ENCODE data around the gene COG5. TPM values are rescaled to one million over a fixed set of nuclear protein-coding genes. Genes with fewer than 3 reads are reported as not detected.
A peak's percentile ranks its signal among the peaks of the same experiment; 100 is the strongest.

Gene COG5
- total RNA-seq, result 79.4 TPM
- 15.4 TPM for polyA plus RNA-seq

- no peaks in the 10 kb centered on the region for H3K36me3 ChIP-seq (ENCODE audit: insufficient read depth)
- under 1% methylated on average over 55 of the region's 55 CpGs for WGBS
- peak within 1 kb of the TSS; percentile 98 for H3K27ac ChIP-seq (ENCODE audit: low read depth)
- H3K4me1 ChIP-seq (ENCODE audit: insufficient read depth), result no peaks in the 10 kb centered on the region
- peak within 1 kb of the TSS; percentile 100 for H3K4me3 ChIP-seq (ENCODE audit: low read depth, low read length)
- peak; percentile 57 for DNase-seq (ENCODE audit: extremely low spot score)
These were observed at the start of gene COG5, which contains the start of gene DUS4L for GRCh38 chr7:107563775-107564552. COG5 (minus strand) TSS chr7:107563920; CDS start chr7:107563896, 24 bp downstream. DUS4L (plus strand) TSS chr7:107563971; CDS start chr7:107567071, 3,100 bp downstream.

- H3K27ac ChIP-seq (ENCODE audit: low read depth), result no peak overlapping the region
- no peak for DNase-seq (ENCODE audit: extremely low spot score)
- no peaks in the 10 kb centered on the region for H3K4me1 ChIP-seq (ENCODE audit: insufficient read depth)
- H3K36me3 ChIP-seq (ENCODE audit: insufficient read depth), result peaks cover 4% of the 10 kb centered on the region
- WGBS, result 79% methylated on average over 1 of the region's 1 CpG
- H3K4me3 ChIP-seq (ENCODE audit: low read depth, low read length), result no peak overlapping the region
These were observed 49.7 kb upstream of the COG5 start for GRCh38 chr7:107613439-107613838.

- no peak overlapping the region for H3K27ac ChIP-seq (ENCODE audit: low read depth)
- DNase-seq (ENCODE audit: extremely low spot score), result peak; percentile 56
- H3K36me3 ChIP-seq (ENCODE audit: insufficient read depth), result peaks cover 4% of the 10 kb centered on the region
- 50% methylated on average over 1 of the region's 1 CpG for WGBS
- no peaks in the 10 kb centered on the region for H3K4me1 ChIP-seq (ENCODE audit: insufficient read depth)
- H3K4me3 ChIP-seq (ENCODE audit: low read depth, low read length), result no peak overlapping the region
These were observed 46.6 kb upstream of the COG5 start for GRCh38 chr7:107610323-107610722.

GRCh38 chr7:107609811-107610261 lies 46.1 kb upstream of the COG5 start:
- H3K4me3 ChIP-seq (ENCODE audit: low read depth, low read length), result no peak overlapping the region
- H3K36me3 ChIP-seq (ENCODE audit: insufficient read depth), result peaks cover 4% of the 10 kb centered on the region
- no peak overlapping the region for H3K27ac ChIP-seq (ENCODE audit: low read depth)
- H3K4me1 ChIP-seq (ENCODE audit: insufficient read depth), result no peaks in the 10 kb centered on the region
- 22% methylated on average over 4 of the region's 4 CpGs for WGBS
- peak; percentile 59 for DNase-seq (ENCODE audit: extremely low spot score)

- H3K27ac ChIP-seq (ENCODE audit: low read depth), result no peak overlapping the region
- no peak for DNase-seq (ENCODE audit: extremely low spot score)
- no peak overlapping the region for H3K4me3 ChIP-seq (ENCODE audit: low read depth, low read length)
- H3K36me3 ChIP-seq (ENCODE audit: insufficient read depth), result no peaks in the 10 kb centered on the region
- no peaks in the 10 kb centered on the region for H3K4me1 ChIP-seq (ENCODE audit: insufficient read depth)
- WGBS, result 93% methylated on average over 1 of the region's 1 CpG
These were observed 42.6 kb upstream of the COG5 start for GRCh38 chr7:107606303-107606702.

GRCh38 chr7:107605218-107605815 lies 41.6 kb upstream of the COG5 start:
- no peak overlapping the region for H3K27ac ChIP-seq (ENCODE audit: low read depth)
- H3K4me3 ChIP-seq (ENCODE audit: low read depth, low read length), result no peak overlapping the region
- WGBS, result 88% methylated on average over 3 of the region's 3 CpGs
- DNase-seq (ENCODE audit: extremely low spot score), result no peak
- no peaks in the 10 kb centered on the region for H3K36me3 ChIP-seq (ENCODE audit: insufficient read depth)
- no peaks in the 10 kb centered on the region for H3K4me1 ChIP-seq (ENCODE audit: insufficient read depth)

- Histone ChIP-seq H3K36me3 (ENCODE audit: insufficient read depth) (no peaks in the 10 kb centered on the region), H3K4me1 (ENCODE audit: insufficient read depth) (no peaks in the 10 kb centered on the region), H3K27ac (ENCODE audit: low read depth) (no peak overlapping the region), H3K4me3 (ENCODE audit: low read depth, low read length) (no peak overlapping the region)
- WGBS, result 77% methylated on average over 2 of the region's 2 CpGs
- DNase-seq (ENCODE audit: extremely low spot score), result no peak
These were observed 37.1 kb upstream of the COG5 start for GRCh38 chr7:107600816-107601215.

GRCh38 chr7:107599262-107599661 lies 35.5 kb upstream of the COG5 start:
- WGBS, result 99% methylated on average over 1 of the region's 1 CpG
- no peak overlapping the region for H3K4me3 ChIP-seq (ENCODE audit: low read depth, low read length)
- no peak for DNase-seq (ENCODE audit: extremely low spot score)
- peaks cover 4% of the 10 kb centered on the region for H3K36me3 ChIP-seq (ENCODE audit: insufficient read depth)
- H3K4me1 ChIP-seq (ENCODE audit: insufficient read depth), result no peaks in the 10 kb centered on the region
- H3K27ac ChIP-seq (ENCODE audit: low read depth), result no peak overlapping the region

- H3K4me1 ChIP-seq (ENCODE audit: insufficient read depth), result no peaks in the 10 kb centered on the region
- no peak overlapping the region for H3K4me3 ChIP-seq (ENCODE audit: low read depth, low read length)
- WGBS, result 77% methylated on average over 4 of the region's 4 CpGs
- DNase-seq (ENCODE audit: extremely low spot score), result no peak
- peaks cover 4% of the 10 kb centered on the region for H3K36me3 ChIP-seq (ENCODE audit: insufficient read depth)
- H3K27ac ChIP-seq (ENCODE audit: low read depth), result no peak overlapping the region
These were observed 34.2 kb upstream of the COG5 start for GRCh38 chr7:107597953-107598352.

GRCh38 chr7:107597582-107597916 lies 33.8 kb upstream of the COG5 start:
- Histone ChIP-seq H3K27ac (ENCODE audit: low read depth) (no peak overlapping the region), H3K4me1 (ENCODE audit: insufficient read depth) (no peaks in the 10 kb centered on the region), H3K36me3 (ENCODE audit: insufficient read depth) (peaks cover 4% of the 10 kb centered on the region), H3K4me3 (ENCODE audit: low read depth, low read length) (no peak overlapping the region)
- no peak for DNase-seq (ENCODE audit: extremely low spot score)
- WGBS, result 86% methylated on average over 1 of the region's 1 CpG

- DNase-seq (ENCODE audit: extremely low spot score), result no peak
- 84% methylated on average over 5 of the region's 5 CpGs for WGBS
- Histone ChIP-seq H3K27ac (ENCODE audit: low read depth) (no peak overlapping the region), H3K36me3 (ENCODE audit: insufficient read depth) (peaks cover 4% of the 10 kb centered on the region), H3K4me1 (ENCODE audit: insufficient read depth) (no peaks in the 10 kb centered on the region), H3K4me3 (ENCODE audit: low read depth, low read length) (no peak overlapping the region)
These were observed 33.3 kb upstream of the COG5 start for GRCh38 chr7:107596881-107597581.

GRCh38 chr7:107594961-107595737 lies 31.4 kb upstream of the COG5 start:
- Histone ChIP-seq H3K27ac (ENCODE audit: low read depth) (no peak overlapping the region), H3K36me3 (ENCODE audit: insufficient read depth) (peaks cover 4% of the 10 kb centered on the region), H3K4me1 (ENCODE audit: insufficient read depth) (no peaks in the 10 kb centered on the region), H3K4me3 (ENCODE audit: low read depth, low read length) (no peak overlapping the region)
- WGBS, result 73% methylated on average over 4 of the region's 4 CpGs
- DNase-seq (ENCODE audit: extremely low spot score), result no peak

- no peak for DNase-seq (ENCODE audit: extremely low spot score)
- Histone ChIP-seq H3K36me3 (ENCODE audit: insufficient read depth) (peaks cover 4% of the 10 kb centered on the region), H3K27ac (ENCODE audit: low read depth) (no peak overlapping the region), H3K4me3 (ENCODE audit: low read depth, low read length) (no peak overlapping the region), H3K4me1 (ENCODE audit: insufficient read depth) (no peaks in the 10 kb centered on the region)
- WGBS, result 91% methylated on average over 1 of the region's 1 CpG
These were observed 29.3 kb upstream of the COG5 start for GRCh38 chr7:107593025-107593410.
